ENCODE data around the gene MYRIP. TPM values are rescaled to one million over a fixed set of nuclear protein-coding genes. Genes with fewer than 3 reads are reported as not detected.

Gene MYRIP
- total and polyA plus RNA-seq, 2 experiments from 2014 or later: 1.5 to 1.8 TPM

- H3K9me2 ChIP-seq (ENCODE audit: insufficient read depth): no peaks in the 10 kb centered on the region; the same call in 1 of the 2 replicates
- no peak overlapping the region for H2AFZ ChIP-seq
- no peaks in the 10 kb centered on the region for H3K27me3 ChIP-seq (ENCODE audit: insufficient read depth)
- H3K79me2 ChIP-seq (replicated peaks; ENCODE audit: insufficient read depth): no peaks in the 10 kb centered on the region
- no peak overlapping the region for H3K27ac ChIP-seq (ENCODE audit: low read depth)
- Mint-ChIP-seq H3K27me3 (ENCODE audit: insufficient read depth, low read depth, poor library complexity) (no peaks in the 10 kb centered on the region), H3K36me3 (ENCODE audit: low read depth) (no peaks in the 10 kb centered on the region), H3K9me3 (no peaks in the 10 kb centered on the region), H3K4me1 (peaks cover 6% of the 10 kb centered on the region; the same call in 2 of the 3 replicates), H3K27ac (no peak overlapping the region), H3K4me3 (no peak overlapping the region)
- no peaks in the 10 kb centered on the region for H4K20me1 ChIP-seq (replicated peaks; ENCODE audit: insufficient read depth)
- no peak for ATAC-seq
- no peaks in the 10 kb centered on the region for H3K4me1 ChIP-seq (ENCODE audit: insufficient read depth)
- no peaks in the 10 kb centered on the region for H3F3A ChIP-seq (replicated peaks; ENCODE audit: low read depth)
- TF ChIP-seq CREB1 (CRISPR knock-in tag; IDR thresholded peaks at IDR 0.05; ENCODE audit: low read depth): no peak
- no peak for TF ChIP-seq NANOG (IDR thresholded peaks at IDR 0.05; ENCODE audit: borderline replicate concordance)
- no peak for TF ChIP-seq ZNF114 (CRISPR knock-in tag; IDR thresholded peaks at IDR 0.05)
- TF ChIP-seq CTCF (conservative IDR thresholded peaks at IDR 0.05; ENCODE audit: low read depth in 2 of 2): no peak
- TF ChIP-seq EZH2 (IDR thresholded peaks at IDR 0.05; ENCODE audit: low read depth, unreplicated experiment): no peak
- TF ChIP-seq ZNF462 (CRISPR knock-in tag; IDR thresholded peaks at IDR 0.05): no peak
- TF ChIP-seq EZH2phosphoT487 (IDR thresholded peaks at IDR 0.05; ENCODE audit: unreplicated experiment): no peak
- no peak for TF ChIP-seq POLR2AphosphoS5 (IDR thresholded peaks at IDR 0.05; ENCODE audit: low read depth)
- TF ChIP-seq REST (IDR thresholded peaks at IDR 0.05; ENCODE audit: unreplicated experiment): no peak
- TF ChIP-seq ZNF331 (CRISPR knock-in tag; IDR thresholded peaks at IDR 0.05; ENCODE audit: low read depth): no peak
- no peaks in the 10 kb centered on the region for H3K36me3 ChIP-seq (ENCODE audit: insufficient read depth)
- H3K4me2 ChIP-seq: no peak overlapping the region
- H3K4me3 ChIP-seq: no peak overlapping the region
- no peak for DNase-seq (ENCODE audit: low spot score)
These were observed 107.8 kb downstream of the MYRIP start for GRCh38 chr3:39917065-39917773.
